Stimulated activated CD8-positive, alpha-beta memory T cell treated with anti-CD3 and anti-CD28 coated beads, Interleukin-4, amount 100 ng/mL, for 4 hours (primary cell): Measurements from ENCODE around the gene MAGIX.
"Not testable (repeated sequence)": the region's sequence is repeated elsewhere in the genome, so short reads cannot be mapped to it uniquely, and the experiment has no call there.

Experiments used
- DNase-seq, 2 donors: peaks; one replicate each; pipeline ENCODE4 v3.0.0-alpha.2; 2020; ENCODE audit warnings: low read depth in 2 of 2, low spot score in 1 of 2

MAGIX gene

GRCh38 chrX:49157194-49157593 is 5.4 kb upstream of the MAGIX start:
- DNase-seq: no peak

GRCh38 chrX:49160908-49161307 is 1.6 kb upstream of the MAGIX start:
- no peak for DNase-seq

GRCh38 chrX:49161632-49162031 is 926 bp upstream of the MAGIX start:
- DNase-seq: no peak

GRCh38 chrX:49163555-49164419 is 1.2 kb downstream of the MAGIX start:
- peak; percentile 39 to 53 for DNase-seq

GRCh38 chrX:49164589-49165360 is 2.2 kb downstream of the MAGIX start:
- no peak for DNase-seq

GRCh38 chrX:49165901-49166881 is 3.6 kb downstream of the MAGIX start:
- peak; percentile 34 to 53 for DNase-seq

GRCh38 chrX:49166914-49167739 is 4.6 kb downstream of the MAGIX start:
- DNase-seq: peak; percentile 6 to 50

GRCh38 chrX:49167740-49168108 is 5.2 kb downstream of the MAGIX start:
- DNase-seq: no peak

- peak; percentile 34 to 65 for DNase-seq
Observed at GRCh38 chrX:49171752-49172279, 9.3 kb downstream of the MAGIX start, which contains the start of gene PLP2. PLP2 (plus strand) TSS chrX:49171898; CDS start chrX:49172001, 103 bp downstream.

- peak; percentile 20 to 49 for DNase-seq
Observed at GRCh38 chrX:49172280-49172780, 9.8 kb downstream of the MAGIX start.

- not testable (repeated sequence) for DNase-seq
Observed at GRCh38 chrX:49173544-49173943, 11.0 kb downstream of the MAGIX start.

- DNase-seq: no peak
Observed at GRCh38 chrX:49174723-49175122, 12.2 kb downstream of the MAGIX start.

GRCh38 chrX:49175435-49176274 is 13.1 kb downstream of the MAGIX start:
- no peak for DNase-seq

GRCh38 chrX:49176421-49177326 is 14.1 kb downstream of the MAGIX start:
- DNase-seq: no peak

GRCh38 chrX:49177338-49177833 is 14.8 kb downstream of the MAGIX start:
- DNase-seq: no peak

- DNase-seq: no peak
Observed at GRCh38 chrX:49177873-49178480, 15.4 kb downstream of the MAGIX start.

GRCh38 chrX:49178537-49178936 is 16.0 kb downstream of the MAGIX start:
- DNase-seq: no peak
